Erythroblast (primary cell): ENCODE results near the gene ZFR.
"Not testable (repeated sequence)": the region's sequence is repeated elsewhere in the genome, so short reads cannot be mapped to it uniquely, and the experiment has no call there.

Experiments
- DNase-seq, 2 experiments: peaks; one replicate each; lab custom pipeline; 2025; lab: John Stamatoyannopoulos, UW
- GATA1 ChIP-seq: IDR thresholded peaks from 2 replicates; pipeline ENCODE4 v1.6.1; 2011; ENCODE audit warnings: low read depth, mild to moderate bottlenecking, control low read depth, low read length, moderate library complexity
- POLR2A ChIP-seq: IDR thresholded peaks from 2 replicates; pipeline ENCODE4 v1.6.1; 2011; ENCODE audit warnings: mild to moderate bottlenecking, low read length

ZFR gene

GRCh38 chr5:32379421-32379820 lies 65.1 kb downstream of the ZFR start:
- TF ChIP-seq GATA1 (no peak), POLR2A (no peak)
- no peak for DNase-seq

GRCh38 chr5:32378966-32379365 lies 65.6 kb downstream of the ZFR start:
- no peak for DNase-seq

GRCh38 chr5:32369542-32370155 lies 74.9 kb downstream of the ZFR start:
- DNase-seq: peak; percentile 58 to 73
- TF ChIP-seq GATA1 (no peak), POLR2A (no peak)

More at GRCh38 chr5:32378966-32379365, 65.6 kb downstream of the ZFR start:
- TF ChIP-seq GATA1 (no peak), POLR2A (no peak)

GRCh38 chr5:32369032-32369431 lies 75.5 kb downstream of the ZFR start:
- TF ChIP-seq POLR2A (no peak), GATA1 (no peak)
- DNase-seq: peak in 1 of 2 experiments; percentile 27

GRCh38 chr5:32367271-32367670 lies 77.3 kb downstream of the ZFR start:
- not testable (repeated sequence) for DNase-seq

GRCh38 chr5:32365623-32366022 lies 78.9 kb downstream of the ZFR start:
- TF ChIP-seq GATA1 (no peak), POLR2A (no peak)

GRCh38 chr5:32363030-32363429 lies 81.5 kb downstream of the ZFR start:
- no peak for DNase-seq
- TF ChIP-seq GATA1: no peak
- TF ChIP-seq POLR2A: no peak

More at GRCh38 chr5:32365623-32366022, 78.9 kb downstream of the ZFR start:
- no peak for DNase-seq

- DNase-seq: no peak
- no peak for TF ChIP-seq GATA1
- TF ChIP-seq POLR2A: no peak
These were observed 82.0 kb downstream of the ZFR start for GRCh38 chr5:32362527-32362926.

GRCh38 chr5:32360906-32361305 lies 83.6 kb downstream of the ZFR start:
- no peak for TF ChIP-seq GATA1
- TF ChIP-seq POLR2A: no peak
- no peak for DNase-seq

GRCh38 chr5:32358611-32359010 lies 85.9 kb downstream of the ZFR start:
- peak; percentile 38 to 76 for DNase-seq
- no peak for TF ChIP-seq GATA1
- no peak for TF ChIP-seq POLR2A

- TF ChIP-seq POLR2A (no peak), GATA1 (no peak)
- peak; percentile 14 to 23 for DNase-seq
These were observed 86.9 kb downstream of the ZFR start for GRCh38 chr5:32357658-32358057.

GRCh38 chr5:32355686-32356085 lies 88.9 kb downstream of the ZFR start:
- TF ChIP-seq GATA1 (no peak), POLR2A (no peak)
- DNase-seq: no peak

- no peak for DNase-seq
- no peak for TF ChIP-seq POLR2A
- TF ChIP-seq GATA1: no peak
These were observed 91.1 kb downstream of the ZFR start for GRCh38 chr5:32353420-32353819.

- TF ChIP-seq GATA1: no peak
- TF ChIP-seq POLR2A: no peak
- no peak for DNase-seq
These were observed 91.9 kb downstream of the ZFR start for GRCh38 chr5:32352685-32353084.

GRCh38 chr5:32346869-32347268 lies 97.7 kb downstream of the ZFR start:
- no peak for TF ChIP-seq POLR2A
- no peak for TF ChIP-seq GATA1
- no peak for DNase-seq
